Left lobe of liver (tissue), 2 donors: ENCODE data around the gene SLC36A2. TPM values are rescaled to one million over a fixed set of nuclear protein-coding genes. Genes with fewer than 3 reads are reported as not detected.

Source experiments
- ATAC-seq: fragments of 200-7000 bp; cut with Tn5 transposase; one replicate; pipeline ENCODE4 v1.9.1; 2020; ENCODE audit warnings: mild to moderate bottlenecking, moderate library complexity
- DNase-seq: peaks from one replicate; pipeline ENCODE4 v3.0.0-alpha.2; 2020; ENCODE audit warnings: low spot score
- total RNA-seq: library from RNA; stranded (reverse); gene quantifications from one replicate; pipeline ENCODE4 v1.2.1, GENCODE V29; 2021
- donor health status: DM: no; HTN: no; CAD: no; lungs with moderate emphysema.
- donor health status: DM: no; HTN: yes; CAD: no.

The SLC36A2 gene
- total RNA-seq, 1 donor from 2014 or later = not detected

DNA sequence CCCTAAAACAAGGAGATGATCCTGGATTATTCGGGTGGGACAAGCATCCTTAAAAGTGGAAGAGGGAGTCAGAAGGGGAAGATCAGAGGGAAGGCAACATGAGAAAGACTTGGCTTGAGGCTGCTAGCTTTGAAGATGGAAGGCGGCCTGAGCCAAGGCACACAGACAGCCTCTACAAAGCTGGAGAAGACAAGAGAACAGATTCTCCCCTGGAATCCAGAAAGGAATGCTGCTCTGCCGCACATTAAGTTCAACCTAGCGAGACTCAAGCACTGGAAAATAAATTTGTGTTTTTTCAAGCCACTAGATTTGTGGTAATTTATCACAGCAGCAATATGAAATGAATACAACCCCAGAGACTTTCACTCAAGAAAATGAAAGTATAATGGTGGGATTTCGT, 61.7 kb downstream of the SLC36A2 start:
- DNase-seq (no peak), ATAC-seq (no peak)

DNA sequence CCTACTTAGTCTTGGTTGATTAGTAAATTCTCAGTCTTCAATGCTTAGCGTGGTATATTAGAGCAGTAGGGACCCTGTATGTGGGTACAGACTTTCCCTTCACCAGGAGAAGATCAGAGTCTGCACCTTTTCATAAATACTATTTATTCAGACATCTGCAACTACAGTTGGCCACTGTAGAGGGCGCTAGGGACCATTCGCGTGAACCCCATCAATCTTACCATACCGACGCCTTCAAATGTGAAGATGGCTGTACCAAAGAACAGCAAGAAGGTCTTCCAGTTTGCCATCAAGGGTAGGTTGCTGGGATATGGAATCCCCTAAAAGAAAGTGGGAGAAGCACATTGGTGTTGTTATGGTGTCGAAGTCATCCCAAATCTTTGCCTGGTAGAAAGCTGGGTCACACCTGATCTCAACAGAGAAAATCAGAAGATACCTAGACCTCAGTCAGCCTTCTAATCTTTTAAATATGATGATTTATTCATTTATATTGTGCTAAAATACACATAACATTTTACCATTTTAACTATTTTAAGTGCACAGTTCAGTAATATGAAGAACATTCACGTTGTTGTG, 62.9 kb downstream of the SLC36A2 start:
- no peak for ATAC-seq
- no peak for DNase-seq

DNA sequence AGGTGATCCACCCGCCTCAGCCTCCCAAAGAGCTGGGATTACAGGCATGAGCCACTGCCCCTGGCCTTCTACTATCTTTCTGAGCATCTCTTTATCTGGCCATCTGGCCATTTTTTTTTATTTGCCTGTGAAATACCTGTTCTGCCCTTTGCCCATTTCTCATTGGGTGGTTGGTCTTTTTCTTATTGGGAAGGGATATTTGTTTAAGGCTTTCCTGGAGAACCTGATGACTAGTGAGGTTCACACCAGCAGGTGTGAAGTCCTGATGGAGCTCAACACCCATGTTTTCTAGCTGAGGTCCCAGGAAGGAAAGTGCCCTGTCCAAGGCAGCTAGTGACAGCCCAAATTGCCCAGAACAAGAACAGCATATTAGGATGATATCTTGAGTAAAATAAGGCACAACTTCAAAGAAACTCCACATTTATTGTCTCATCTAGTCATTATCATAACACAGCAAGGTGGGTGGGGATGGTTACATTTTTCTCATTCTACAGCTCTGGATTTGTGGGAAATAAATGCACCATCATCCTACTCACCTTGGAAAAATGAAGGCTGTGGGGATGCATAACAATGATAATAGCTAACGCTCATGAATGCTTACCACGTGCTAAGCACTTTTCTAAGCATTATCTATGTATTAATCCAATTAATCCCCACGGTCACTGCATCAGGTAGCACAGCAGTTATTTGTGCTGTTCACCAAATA, 64.1 kb downstream of the SLC36A2 start:
- no peak for DNase-seq
- no peak for ATAC-seq

DNA sequence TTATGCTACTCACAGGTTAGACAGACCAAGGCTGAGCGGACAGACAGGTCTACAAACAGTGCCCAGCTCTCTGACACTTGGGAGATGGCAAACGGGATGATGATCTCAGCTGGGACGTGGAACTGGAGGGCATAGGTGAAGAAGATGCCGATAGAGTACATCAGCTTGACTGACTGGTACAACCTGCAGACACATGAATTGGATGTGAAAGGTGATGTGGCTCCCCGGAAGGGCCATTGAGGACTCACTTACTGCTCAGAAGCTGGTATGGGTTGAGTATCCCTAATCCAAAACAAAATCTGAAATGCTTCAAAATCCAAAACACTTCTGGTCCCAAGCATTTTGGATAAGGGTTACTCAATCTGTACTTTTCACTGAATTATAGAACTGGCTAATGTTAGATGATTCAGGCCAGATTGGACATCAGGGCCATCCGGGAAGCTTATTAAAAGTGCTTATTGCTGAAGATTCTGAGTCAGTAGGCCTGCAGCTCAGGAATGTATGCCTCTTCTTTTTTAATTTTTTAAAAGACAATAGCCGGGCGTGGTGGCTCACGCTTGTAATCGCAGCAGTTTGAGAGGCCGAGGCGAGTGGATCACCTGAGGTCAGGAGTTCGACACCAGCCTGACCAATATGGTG, 66.2 kb downstream of the SLC36A2 start:
- ATAC-seq (no peak), DNase-seq (no peak)

DNA sequence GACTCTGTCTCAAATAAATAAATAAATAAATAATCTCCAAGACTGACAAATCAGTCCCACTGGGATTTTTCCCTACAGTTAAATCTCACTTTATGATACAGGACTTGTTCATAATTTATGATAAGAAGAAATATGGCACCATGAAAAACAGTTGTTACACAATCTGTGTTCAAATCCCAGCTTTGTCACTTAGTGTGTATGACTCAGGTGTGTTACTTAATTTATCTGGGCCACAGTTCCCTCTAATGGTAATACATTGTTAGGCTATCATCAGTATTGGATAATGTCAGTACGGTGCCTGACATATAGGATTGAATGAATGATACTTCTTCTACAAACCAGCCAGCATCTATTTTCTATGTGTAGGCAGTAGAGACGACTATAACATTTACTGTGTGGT, 66.9 kb downstream of the SLC36A2 start:
- no peak for ATAC-seq
- no peak for DNase-seq

- no peak for ATAC-seq
- no peak for DNase-seq
These were observed 68.5 kb downstream of the SLC36A2 start for GRCh38 chr5:151278845-151279244.

DNA sequence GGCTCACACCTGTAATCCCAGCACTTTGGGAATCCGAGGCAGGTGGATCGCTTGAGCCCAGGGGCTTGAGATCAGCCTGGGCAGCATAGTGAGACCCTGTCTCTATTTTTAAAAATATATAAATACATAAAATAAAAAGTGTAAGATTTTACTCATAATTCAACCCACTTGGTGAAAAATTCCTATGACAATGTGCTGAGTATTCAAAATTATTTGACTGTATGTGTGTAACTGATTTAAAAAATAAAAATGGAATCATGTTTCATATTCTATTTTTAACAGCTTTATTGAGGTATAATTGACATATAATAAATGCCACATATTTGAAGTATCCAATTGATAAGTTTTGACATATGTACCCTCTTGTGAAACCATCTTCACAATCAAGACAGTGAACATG, 71.6 kb downstream of the SLC36A2 start:
- DNase-seq = no peak
- no peak for ATAC-seq

- ATAC-seq = no peak
- no peak for DNase-seq
These were observed 72.7 kb downstream of the SLC36A2 start for GRCh38 chr5:151274666-151275065.

DNA sequence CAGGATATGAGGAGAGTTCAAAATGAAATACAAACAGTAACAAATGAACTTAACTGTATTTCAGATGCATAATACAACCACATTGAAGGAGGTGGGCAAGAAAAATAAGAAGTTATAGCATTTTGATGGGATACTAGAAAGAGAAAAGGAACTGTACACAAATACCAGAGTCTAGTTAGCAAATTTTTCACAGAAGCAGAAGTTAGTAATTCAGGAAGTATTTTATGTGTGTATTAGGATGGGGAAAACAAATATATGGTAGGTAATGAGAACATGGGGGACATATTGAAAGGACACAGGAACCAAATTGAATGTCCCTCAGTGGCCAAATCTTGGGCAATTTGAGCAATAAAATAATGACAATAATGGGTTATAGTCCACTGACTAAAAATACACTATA, 76.0 kb downstream of the SLC36A2 start:
- DNase-seq (no peak), ATAC-seq (no peak)

GRCh38 chr5:151270599-151270998, 76.8 kb downstream of the SLC36A2 start:
- DNase-seq (no peak), ATAC-seq (no peak)

- DNase-seq (no peak), ATAC-seq (no peak)
These were observed 79.7 kb downstream of the SLC36A2 start for GRCh38 chr5:151267491-151268260.

Other genes with a start within 250 kb of the SLC36A2 start
- gene ANXA6, start 189.8 kb downstream of the SLC36A2 start, total RNA-seq = 232 TPM
- 29.2 TPM for gene CCDC69, start 123.5 kb downstream of the SLC36A2 start, total RNA-seq
- gene GM2A, start 94.4 kb downstream of the SLC36A2 start, total RNA-seq = 13.2 TPM
- not detected for gene SLC36A3, start 43.8 kb downstream of the SLC36A2 start, total RNA-seq
- gene SLC36A1, start 100.0 kb upstream of the SLC36A2 start, total RNA-seq = 3.2 TPM
- not detected for gene FAT2, start 243.8 kb upstream of the SLC36A2 start, total RNA-seq